ENCODE measurements around the gene STAP2. TPM values are rescaled to one million over a fixed set of nuclear protein-coding genes. Genes with fewer than 3 reads are reported as not detected.

Gene STAP2
- total and polyA plus RNA-seq, 9 of the 15 experiments (the other 6 are each of a cell fraction or from before 2014, with no cell fraction given): 1.2 to 9.8 (median 4.5) TPM

- TF ChIP-seq CHD7 (IDR thresholded peaks at IDR 0.05; ENCODE audit: low read depth, low read length): no peak
- no peak for TF ChIP-seq NCOA2 (IDR thresholded peaks at IDR 0.05; ENCODE audit: partially characterized antibody in 2 of 2)
- TF ChIP-seq ZNF445 (CRISPR knock-in tag; IDR thresholded peaks at IDR 0.05; ENCODE audit: low read depth): no peak
- 0 out of 2 replicates have a peak, but pooled peaks have one; percentile 40 for TF ChIP-seq NBN (IDR thresholded peaks at IDR 0.05; ENCODE audit: low read depth)
- TF ChIP-seq, protein P1, sequence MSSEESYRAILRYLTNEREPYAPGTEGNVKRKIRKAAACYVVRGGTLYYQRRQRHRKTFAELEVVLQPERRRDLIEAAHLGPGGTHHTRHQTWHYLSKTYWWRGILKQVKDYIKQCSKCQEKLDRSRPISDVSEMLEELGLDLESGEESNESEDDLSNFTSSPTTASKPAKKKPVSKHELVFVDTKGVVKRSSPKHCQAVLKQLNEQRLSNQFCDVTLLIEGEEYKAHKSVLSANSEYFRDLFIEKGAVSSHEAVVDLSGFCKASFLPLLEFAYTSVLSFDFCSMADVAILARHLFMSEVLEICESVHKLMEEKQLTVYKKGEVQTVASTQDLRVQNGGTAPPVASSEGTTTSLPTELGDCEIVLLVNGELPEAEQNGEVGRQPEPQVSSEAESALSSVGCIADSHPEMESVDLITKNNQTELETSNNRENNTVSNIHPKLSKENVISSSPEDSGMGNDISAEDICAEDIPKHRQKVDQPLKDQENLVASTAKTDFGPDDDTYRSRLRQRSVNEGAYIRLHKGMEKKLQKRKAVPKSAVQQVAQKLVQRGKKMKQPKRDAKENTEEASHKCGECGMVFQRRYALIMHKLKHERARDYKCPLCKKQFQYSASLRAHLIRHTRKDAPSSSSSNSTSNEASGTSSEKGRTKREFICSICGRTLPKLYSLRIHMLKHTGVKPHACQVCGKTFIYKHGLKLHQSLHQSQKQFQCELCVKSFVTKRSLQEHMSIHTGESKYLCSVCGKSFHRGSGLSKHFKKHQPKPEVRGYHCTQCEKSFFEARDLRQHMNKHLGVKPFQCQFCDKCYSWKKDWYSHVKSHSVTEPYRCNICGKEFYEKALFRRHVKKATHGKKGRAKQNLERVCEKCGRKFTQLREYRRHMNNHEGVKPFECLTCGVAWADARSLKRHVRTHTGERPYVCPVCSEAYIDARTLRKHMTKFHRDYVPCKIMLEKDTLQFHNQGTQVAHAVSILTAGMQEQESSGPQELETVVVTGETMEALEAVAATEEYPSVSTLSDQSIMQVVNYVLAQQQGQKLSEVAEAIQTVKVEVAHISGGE (CRISPR knock-in tag; IDR thresholded peaks at IDR 0.05): no peak
- TF ChIP-seq HNRNPL (IDR thresholded peaks at IDR 0.05; ENCODE audit: low read depth, low read length): no peak
- TF ChIP-seq TEAD4 (IDR thresholded peaks at IDR 0.05; ENCODE audit: low read length): peak; percentile 50; the same call in 1 of the 2 replicates
- TF ChIP-seq TEAD4 (CRISPR knock-in tag; IDR thresholded peaks at IDR 0.05; ENCODE audit: borderline replicate concordance): no peak
- TF ChIP-seq ELF2 (CRISPR knock-in tag; IDR thresholded peaks at IDR 0.05): no peak
- TF ChIP-seq CHCHD3 (CRISPR knock-in tag; IDR thresholded peaks at IDR 0.05): no peak
These were observed 28.1 kb downstream of the STAP2 start (continued) for GRCh38 chr19:4310247-4311121.
